ENCODE measurements around the gene HOXA9. TPM values are rescaled to one million over a fixed set of nuclear protein-coding genes. Genes with fewer than 3 reads are reported as not detected.

HOXA9 gene
- total RNA-seq, 4 donors from 2014 or later: 19.5 to 130 (median 50.6) TPM

DNA sequence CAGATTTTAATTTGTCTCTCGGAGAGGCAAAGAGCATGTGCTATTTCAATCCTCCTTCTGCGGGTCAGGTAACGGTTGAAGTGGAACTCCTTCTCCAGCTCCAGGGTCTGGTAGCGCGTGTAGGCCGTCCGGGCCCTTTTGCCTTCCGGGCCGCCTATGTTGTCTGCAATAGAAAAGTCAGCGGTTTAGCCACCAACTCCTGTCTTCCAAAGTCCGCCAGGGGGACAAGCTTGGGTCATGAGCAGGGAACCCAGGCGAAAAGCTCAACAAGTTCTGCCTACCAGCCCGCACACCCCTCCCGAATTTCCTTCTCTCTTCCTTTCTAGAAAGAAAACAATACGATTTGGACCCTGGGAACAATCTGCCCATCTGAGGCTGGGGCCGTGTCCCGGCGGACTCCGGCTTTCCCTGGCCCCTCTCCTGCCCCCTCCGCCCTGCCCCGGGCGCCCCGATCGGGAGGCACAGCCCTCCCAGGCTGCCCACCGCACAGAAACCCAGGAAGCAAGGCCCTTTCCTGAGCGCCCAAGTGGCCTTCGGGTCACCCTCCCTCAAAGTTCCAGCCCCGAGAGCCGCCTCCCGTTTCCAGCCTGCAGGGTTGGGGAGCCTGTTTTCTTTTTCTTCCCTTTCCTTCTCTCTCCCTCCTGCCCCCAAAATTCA lies 23.3 kb downstream of the HOXA9 start:
- TF ChIP-seq, protein P1, sequence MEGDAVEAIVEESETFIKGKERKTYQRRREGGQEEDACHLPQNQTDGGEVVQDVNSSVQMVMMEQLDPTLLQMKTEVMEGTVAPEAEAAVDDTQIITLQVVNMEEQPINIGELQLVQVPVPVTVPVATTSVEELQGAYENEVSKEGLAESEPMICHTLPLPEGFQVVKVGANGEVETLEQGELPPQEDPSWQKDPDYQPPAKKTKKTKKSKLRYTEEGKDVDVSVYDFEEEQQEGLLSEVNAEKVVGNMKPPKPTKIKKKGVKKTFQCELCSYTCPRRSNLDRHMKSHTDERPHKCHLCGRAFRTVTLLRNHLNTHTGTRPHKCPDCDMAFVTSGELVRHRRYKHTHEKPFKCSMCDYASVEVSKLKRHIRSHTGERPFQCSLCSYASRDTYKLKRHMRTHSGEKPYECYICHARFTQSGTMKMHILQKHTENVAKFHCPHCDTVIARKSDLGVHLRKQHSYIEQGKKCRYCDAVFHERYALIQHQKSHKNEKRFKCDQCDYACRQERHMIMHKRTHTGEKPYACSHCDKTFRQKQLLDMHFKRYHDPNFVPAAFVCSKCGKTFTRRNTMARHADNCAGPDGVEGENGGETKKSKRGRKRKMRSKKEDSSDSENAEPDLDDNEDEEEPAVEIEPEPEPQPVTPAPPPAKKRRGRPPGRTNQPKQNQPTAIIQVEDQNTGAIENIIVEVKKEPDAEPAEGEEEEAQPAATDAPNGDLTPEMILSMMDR (IDR thresholded peaks at IDR 0.05): peak in 2 of 5 experiments; percentile 38 to 39
- TF ChIP-seq EP300 (IDR thresholded peaks at IDR 0.05; ENCODE audit: low read depth) (no peak), POLR2A (IDR thresholded peaks at IDR 0.05) (no peak)
- peak overlapping the region; percentile 95 to 99 (median 98) for H3K27ac ChIP-seq
- H3K27me3 ChIP-seq: peaks cover 4% of the 10 kb centered on the region
- peak overlapping the region; percentile 33 to 77 (median 46) for H3K4me3 ChIP-seq
- intact Hi-C loops (cut with DNase I; ENCODE audit: low total_unique reads): no loop called here
- H3K36me3 ChIP-seq: no peaks in the 10 kb centered on the region
- no peaks in the 10 kb centered on the region for H3K9me3 ChIP-seq
- in situ Hi-C loops (cut with MboI; ENCODE audit: low pct_ligation_motif_present in 1 of 4, low pct_unique_long_range_greater_than_20kb in 1 of 4, low sequenced_read_pairs in 3 of 4): loop anchor here (5.0 to 10.0 kb wide), 2 partner anchors 285 to 287 kb away; no protein-coding TSS in a partner anchor
- peak; percentile 37 for DNase-seq
- peaks cover 5 to 64% (median 57%) of the 10 kb centered on the region in 4 donors for H3K4me1 ChIP-seq
- 38% methylated on average over 14 to 30 of the region's 30 CpGs for WGBS, 2 donors (ENCODE audit: low coverage in 1 of 2)

DNA sequence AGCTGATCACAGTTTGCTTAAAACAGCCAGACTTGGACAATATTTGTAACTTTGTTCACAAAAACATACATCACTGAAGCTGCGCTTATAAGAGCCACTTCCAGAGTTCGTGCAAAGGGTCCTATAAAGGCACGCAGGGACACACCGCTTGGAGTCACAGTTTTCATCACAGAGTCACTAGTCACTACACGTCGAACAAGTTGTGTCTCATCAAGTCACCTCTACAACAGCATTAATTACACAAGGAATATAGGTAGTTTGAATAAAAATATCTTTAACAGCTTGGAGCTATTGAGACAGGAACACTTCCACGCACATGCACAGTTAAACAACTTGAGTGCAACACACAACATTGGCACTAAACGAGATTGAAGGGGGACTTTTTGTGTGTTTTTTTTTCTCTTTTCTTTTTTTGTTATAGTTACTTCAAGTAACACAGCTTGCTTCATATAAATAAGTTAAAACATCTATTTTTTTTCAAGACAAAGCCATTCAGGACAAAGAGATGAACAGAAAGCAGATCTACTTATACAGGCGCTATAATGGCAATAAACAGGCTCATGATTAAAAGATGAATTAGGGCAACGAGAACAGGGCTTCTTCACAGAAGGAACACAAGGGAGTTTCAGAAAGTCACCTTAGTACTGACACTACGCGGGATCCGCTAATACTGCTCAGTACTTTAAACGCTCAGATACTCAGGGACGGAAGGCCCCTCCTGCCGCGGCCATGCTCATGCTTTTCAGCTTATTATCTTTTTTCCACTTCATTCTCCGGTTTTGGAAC lies 24.0 kb downstream of the HOXA9 start:
- DNase-seq: no peak
- in situ Hi-C loops (cut with MboI; ENCODE audit: low pct_ligation_motif_present in 1 of 4, low pct_unique_long_range_greater_than_20kb in 1 of 4, low sequenced_read_pairs in 3 of 4) (loop anchor here (5.0 to 10.0 kb wide), 2 partner anchors 284 to 287 kb away; no protein-coding TSS in a partner anchor), intact Hi-C loops (cut with DNase I; ENCODE audit: low total_unique reads) (no loop called here)
- WGBS, 2 donors (ENCODE audit: low coverage in 1 of 2): 31 to 48% methylated on average over 10 to 18 of the region's 18 CpGs
- Histone ChIP-seq H3K9me3 (no peaks in the 10 kb centered on the region), H3K27ac (peak overlapping the region; percentile 95 to 99 (median 98)), H3K4me3 (peak overlapping the region in 3 of 4 donors; percentile 33 to 77 (median 57)), H3K27me3 (no peaks in the 10 kb centered on the region), H3K36me3 (no peaks in the 10 kb centered on the region), H3K4me1 (peaks cover 11 to 64% (median 57%) of the 10 kb centered on the region in 4 donors)
- TF ChIP-seq POLR2AphosphoS5 (IDR thresholded peaks at IDR 0.05) (peak in 1 of 3 donors; percentile 21), EP300 (IDR thresholded peaks at IDR 0.05; ENCODE audit: low read depth) (no peak)

DNA sequence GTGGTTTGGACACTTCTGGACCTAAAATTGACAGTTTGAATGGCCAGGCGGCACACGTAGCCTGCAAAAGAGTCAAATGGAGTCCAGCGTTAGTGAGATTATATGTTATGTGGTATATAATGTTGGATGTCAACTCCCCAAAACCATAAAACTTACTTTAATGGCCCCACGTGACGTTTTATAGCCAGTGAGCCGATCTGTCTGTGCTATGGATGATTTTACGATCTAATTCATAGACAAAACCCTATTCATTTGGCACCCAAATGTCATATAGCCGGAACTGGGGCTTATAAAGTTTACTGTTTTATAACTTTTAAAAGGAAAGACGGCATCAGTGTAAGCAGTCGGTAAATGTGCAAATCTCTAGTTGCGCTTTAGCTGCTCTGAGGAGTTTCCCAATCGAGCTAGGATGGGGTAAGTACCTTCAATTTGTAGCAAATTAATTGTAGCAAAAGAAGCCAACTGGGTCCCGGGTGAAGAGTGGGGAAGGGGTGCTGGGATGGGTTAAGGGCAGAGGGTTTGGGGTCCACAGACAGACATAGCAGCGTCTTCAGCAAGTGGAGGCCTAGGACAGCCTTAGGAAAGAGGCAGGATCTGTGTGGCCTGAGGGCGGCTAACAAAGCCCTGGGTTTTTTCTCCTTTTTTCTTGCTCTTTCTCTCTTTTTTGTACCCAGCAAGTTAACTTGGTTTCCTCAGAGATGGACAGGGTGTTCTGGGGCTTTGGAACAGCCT lies 25.0 kb downstream of the HOXA9 start:
- in situ Hi-C loops (cut with MboI; ENCODE audit: low pct_ligation_motif_present in 1 of 4, low pct_unique_long_range_greater_than_20kb in 1 of 4, low sequenced_read_pairs in 3 of 4) (loop anchor here (5.0 to 10.0 kb wide), 2 partner anchors 283 to 285 kb away; no protein-coding TSS in a partner anchor), intact Hi-C loops (cut with DNase I; ENCODE audit: low total_unique reads) (no loop called here)
- peak overlapping the region; percentile 95 to 99 (median 98) for H3K27ac ChIP-seq
- peak; percentile 68 for DNase-seq
- no peaks in the 10 kb centered on the region for H3K9me3 ChIP-seq
- H3K4me1 ChIP-seq: peaks cover 18 to 64% (median 59%) of the 10 kb centered on the region in 4 donors
- WGBS, 2 donors (ENCODE audit: low coverage in 1 of 2): 43 to 46% methylated on average over 12 to 15 of the region's 15 CpGs
- TF ChIP-seq POLR2AphosphoS5 (IDR thresholded peaks at IDR 0.05) (peak; percentile 74 to 91 (median 90)), POLR2A (IDR thresholded peaks at IDR 0.05) (peak; percentile 84), EP300 (IDR thresholded peaks at IDR 0.05; ENCODE audit: low read depth) (no peak)
- peak overlapping the region in 3 of 4 donors; percentile 39 to 77 (median 53) for H3K4me3 ChIP-seq
- no peaks in the 10 kb centered on the region for H3K27me3 ChIP-seq
- H3K36me3 ChIP-seq: no peaks in the 10 kb centered on the region

DNA sequence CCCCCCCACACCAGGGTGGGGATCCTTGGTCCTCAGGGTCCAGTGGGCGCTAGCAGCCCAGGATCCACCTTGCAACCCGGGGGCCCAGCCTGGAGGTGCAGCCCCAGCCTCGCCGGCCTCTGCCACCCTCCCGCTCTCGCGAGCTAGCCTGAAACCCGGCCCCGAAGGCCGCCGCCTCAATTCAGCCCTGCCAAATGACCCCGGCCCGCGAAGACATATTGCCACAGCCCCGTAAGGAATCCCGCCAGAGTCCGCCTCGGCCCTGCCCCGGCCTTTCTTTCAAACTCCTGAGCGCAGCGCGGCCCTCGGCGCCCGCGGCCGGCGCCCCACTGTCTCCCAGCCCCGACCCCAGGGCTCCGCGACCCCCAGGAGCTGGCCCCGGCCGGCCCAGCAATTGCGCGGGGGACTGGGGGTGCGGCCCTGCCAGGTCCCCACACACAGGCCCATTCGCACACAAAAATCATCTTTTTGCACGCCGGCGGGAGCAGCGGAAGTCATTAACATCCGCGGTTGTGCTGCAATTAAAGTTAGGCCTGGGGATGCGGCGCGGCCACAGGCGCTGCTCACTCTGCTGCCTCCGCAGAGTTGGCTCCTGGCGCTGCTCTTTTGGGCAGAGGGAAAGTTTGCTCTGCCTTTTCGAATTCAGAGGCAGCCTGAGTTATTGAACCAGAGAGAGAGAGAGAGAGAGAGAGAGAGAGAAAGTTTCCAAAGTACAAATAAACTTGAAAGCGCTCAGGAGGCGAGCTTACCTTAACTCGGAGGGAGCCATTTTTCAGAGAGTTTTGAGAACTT lies 25.8 kb downstream of the HOXA9 start:
- Histone ChIP-seq H3K4me1 (peaks cover 25 to 64% (median 59%) of the 10 kb centered on the region in 4 donors), H3K27ac (peak overlapping the region; percentile 95 to 99 (median 98)), H3K9me3 (no peaks in the 10 kb centered on the region), H3K36me3 (no peaks in the 10 kb centered on the region), H3K27me3 (no peaks in the 10 kb centered on the region), H3K4me3 (peak overlapping the region; percentile 11 to 60 (median 46))
- WGBS, 2 donors (ENCODE audit: low coverage in 1 of 2): 32 to 39% methylated on average over 12 to 52 of the region's 53 CpGs
- in situ Hi-C loops (cut with MboI; ENCODE audit: low pct_ligation_motif_present in 1 of 4, low pct_unique_long_range_greater_than_20kb in 1 of 4, low sequenced_read_pairs in 3 of 4): loop anchor here (5.0 to 10.0 kb wide), 2 partner anchors 282 to 285 kb away; no protein-coding TSS in a partner anchor
- peak; percentile 33 for DNase-seq
- intact Hi-C loops (cut with DNase I; ENCODE audit: low total_unique reads): no loop called here
- TF ChIP-seq POLR2AphosphoS5 (IDR thresholded peaks at IDR 0.05) (no peak), POLR2A (IDR thresholded peaks at IDR 0.05) (no peak), EP300 (IDR thresholded peaks at IDR 0.05; ENCODE audit: low read depth) (no peak)
- TF ChIP-seq, protein P1 (IDR thresholded peaks at IDR 0.05): no peak

Data from transverse colon (tissue), 4 donors.